Fibroblast of skin of left quadriceps (primary cell): ENCODE data around the gene KLHL18.
"Not testable (repeated sequence)": the region's sequence is repeated elsewhere in the genome, so short reads cannot be mapped to it uniquely, and the experiment has no call there.

Source experiments
- DNase-seq, 2 experiments: peaks; one replicate each; pipeline ENCODE4 v3.0.0-alpha.2; 2013; ENCODE audit warnings: low read depth in 2 of 2

Gene KLHL18

DNA sequence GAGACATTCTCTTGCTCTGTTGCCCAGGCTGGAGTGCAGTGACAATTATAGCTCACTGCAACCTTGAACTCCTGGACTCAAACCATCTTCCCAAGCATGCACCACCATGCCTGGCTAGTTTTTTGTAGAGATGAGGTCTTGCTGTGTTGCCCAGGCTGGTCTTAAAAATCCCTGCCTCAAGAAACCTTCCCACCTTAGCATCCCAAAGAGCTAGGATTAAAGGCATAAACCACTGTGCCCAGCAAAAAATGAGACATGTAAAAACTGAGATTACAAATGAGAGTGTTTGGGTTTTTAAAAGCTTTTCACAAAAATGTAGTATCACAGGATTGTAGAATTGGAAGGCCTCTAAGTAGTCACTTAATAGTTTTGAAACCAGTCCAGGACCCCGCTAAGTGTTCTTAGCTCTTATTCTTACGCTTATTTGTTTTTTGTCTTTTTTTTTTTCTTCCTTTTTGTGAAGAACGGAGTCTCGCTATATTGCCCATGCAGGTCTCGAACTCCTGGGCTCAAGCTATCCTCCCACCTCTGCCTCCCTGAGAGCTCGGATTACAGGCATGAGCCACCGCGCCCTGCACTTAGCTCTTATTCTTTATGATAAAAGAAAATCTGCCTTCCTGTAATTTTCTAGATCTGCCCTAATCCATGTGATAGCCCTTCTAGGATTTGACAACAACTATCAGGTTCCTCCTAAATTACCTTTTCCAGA is 31.5 kb downstream of the KLHL18 start:
- no peak for DNase-seq

DNA sequence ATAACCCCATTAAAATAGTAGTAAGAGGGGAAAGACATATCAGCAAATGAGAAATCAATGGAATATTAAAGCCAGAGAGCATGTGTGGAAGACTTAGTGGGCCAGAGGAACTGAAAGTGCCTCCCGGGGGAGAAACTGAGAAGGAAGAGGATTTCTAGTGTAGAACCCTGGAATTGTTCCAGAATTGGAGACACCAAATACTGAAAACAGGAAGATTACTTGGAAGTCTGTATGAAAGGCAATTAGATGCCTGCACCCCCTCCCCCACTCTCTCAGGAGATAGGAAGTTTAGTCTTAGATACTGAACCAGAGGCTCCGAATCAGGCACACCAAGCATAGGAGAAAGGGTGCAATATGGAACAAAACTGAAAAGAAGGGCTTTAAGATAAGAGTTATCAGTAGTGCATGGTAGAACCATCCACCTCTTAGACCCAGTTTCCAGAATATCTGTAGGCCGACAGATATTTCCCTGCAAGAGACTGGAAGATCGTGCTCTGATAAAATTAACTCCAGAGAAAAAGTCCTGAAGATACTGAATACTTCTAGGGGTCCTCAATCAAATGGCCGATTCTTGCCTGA is 32.4 kb downstream of the KLHL18 start:
- peak in 1 of 2 experiments; percentile 3 for DNase-seq

- not testable (repeated sequence) for DNase-seq
Measured at GRCh38 chr3:47316151-47316550, 33.4 kb downstream of the KLHL18 start.

DNA sequence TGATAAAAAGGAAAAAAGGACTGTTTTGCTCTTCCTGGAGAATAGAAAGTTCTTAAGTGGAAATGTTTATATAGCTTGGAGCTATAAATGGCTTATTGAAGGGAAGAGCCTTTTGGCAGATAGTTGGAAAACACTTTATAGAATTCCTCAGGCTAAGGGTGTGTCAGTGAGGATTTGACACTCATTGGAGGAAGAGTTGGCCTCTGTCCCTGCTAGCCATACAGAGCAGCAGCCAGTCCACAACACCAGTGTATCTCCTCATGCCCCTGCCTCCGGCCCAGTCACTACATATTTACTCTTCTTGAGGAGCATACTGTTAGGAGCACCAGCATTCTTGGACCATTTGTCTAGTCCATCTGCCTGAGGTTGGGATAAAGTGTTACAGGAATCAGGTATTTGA is 36.2 kb downstream of the KLHL18 start:
- DNase-seq, result no peak

DNA sequence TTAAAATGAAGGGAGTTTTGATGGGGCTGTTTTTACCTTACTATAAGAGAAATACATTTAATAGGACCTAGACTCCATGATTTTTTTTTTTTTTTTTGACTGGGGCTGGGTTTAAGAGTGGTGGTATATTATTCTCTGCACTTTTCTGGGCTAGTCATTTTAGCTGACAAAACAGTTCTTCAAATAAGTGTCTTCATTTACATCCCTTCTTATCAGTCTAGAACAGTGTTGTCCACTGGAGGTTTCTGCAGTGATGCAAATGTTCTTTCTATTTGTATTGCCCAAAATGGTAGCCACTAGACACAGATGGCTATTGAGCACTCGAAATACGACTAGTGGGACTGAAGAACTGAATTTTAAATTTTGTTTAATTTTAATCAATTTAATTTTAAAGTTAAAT is 37.2 kb downstream of the KLHL18 start:
- no peak for DNase-seq

GRCh38 chr3:47323431-47324277 is 40.9 kb downstream of the KLHL18 start:
- DNase-seq, result peak in 1 of 2 experiments; percentile 7

DNA sequence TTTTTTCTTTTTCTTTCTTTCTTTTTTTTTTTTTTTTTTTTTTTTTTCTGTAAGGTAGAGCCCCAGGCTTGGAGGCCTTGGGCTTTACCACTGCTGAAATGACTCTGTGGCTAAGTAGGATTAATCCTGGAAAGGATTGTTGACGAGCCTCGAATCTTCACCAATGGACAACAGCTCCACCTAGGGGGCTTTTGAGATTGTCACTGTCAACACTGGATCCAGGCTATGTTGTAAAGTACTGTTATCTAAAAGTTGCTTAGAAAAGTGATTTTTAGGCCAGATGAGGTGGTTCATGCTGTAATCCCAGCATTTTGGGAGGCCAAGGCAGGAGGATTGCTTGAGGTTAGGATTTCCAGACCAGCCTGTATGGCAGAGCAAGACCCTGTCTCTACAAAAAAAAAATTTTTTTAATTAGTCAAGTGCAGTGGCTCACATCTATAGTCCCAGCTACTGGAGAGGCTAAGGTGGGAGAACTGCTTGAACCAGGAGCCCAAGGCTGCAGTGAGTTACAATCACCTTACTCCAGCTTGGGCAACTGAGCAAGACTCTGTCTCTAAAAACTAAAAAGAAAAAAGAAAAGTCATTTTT is 41.6 kb downstream of the KLHL18 start:
- DNase-seq, result peak; percentile 67 to 70

DNA sequence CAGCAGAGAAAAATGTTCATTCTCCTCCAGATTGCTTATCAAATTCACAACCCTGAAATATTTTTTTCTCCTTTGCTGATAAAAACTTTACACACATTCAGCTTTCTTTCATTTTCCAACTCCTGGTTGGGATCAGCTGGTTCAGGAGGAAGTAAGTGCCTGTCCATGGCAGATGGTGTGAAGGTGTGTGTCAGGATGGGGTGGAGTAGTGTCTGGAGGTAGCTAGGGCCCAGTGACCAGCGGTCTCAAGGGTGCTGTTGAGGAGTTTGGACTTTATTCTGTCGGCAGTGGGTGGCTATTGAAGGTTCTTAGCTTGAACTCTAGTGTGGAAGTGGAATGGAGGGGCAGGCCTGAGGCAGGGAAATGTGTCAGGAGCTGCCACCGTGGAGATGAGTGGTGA is 51.2 kb downstream of the KLHL18 start:
- no peak for DNase-seq

- no peak for DNase-seq
Measured at GRCh38 chr3:47337656-47338055, 54.9 kb downstream of the KLHL18 start.

DNA sequence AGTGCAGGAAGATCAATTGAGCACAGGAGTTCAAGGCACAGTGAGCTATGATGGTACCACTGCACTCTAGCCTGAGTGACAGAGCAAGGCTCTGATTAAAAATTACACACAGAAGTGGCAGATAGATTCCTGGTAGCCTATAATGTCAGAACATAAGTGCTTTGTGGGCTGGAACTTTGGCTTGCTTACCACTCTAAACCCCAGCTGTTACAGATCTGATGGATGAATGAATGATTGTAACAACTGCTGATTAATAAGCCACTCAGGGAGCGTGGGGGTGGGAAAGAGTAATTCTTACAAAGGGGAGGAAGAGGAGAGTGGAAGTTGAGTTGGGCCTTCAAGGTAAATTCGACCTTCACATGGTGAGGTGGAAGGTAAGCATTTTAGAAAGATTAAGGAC is 57.2 kb downstream of the KLHL18 start:
- DNase-seq, result no peak

DNA sequence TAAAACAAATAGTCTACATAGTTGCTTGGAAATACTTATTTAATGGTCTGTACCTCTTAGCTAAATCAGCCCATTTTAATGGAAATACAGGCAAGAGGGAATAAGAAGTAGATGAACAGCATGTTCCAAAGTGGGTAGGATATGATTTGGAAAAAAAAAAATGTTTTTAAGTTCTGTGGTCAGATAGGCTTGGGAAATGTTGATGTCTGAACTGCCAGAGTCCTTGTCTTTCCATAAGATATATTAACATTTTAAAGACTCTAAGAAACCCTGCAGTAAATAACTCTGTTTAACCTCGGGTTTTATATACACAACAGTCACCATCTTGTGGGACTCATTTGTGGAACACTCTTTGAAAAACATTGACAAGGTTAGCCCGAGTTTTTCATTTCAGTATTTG is 58.1 kb downstream of the KLHL18 start:
- no peak for DNase-seq

DNA sequence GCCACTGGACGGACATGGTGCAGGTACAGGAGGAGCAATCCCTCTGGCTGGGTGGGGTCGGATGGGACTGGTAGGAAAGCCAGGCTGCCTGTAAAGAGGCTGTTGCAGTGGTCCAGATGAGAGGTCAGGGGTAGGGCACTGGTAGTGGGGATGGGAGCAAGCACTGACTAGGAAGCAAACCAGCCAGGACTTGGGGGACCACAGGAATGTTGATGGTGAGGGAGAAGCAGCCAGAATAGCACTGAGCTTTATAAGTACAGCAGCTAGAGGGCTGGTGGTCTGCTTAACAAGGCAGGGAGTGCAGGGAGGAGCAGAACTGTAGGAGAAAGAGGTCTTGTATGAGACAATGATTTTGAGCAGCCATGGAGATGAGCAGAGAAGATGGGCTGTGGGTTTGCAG is 59.4 kb downstream of the KLHL18 start:
- DNase-seq, result no peak

DNA sequence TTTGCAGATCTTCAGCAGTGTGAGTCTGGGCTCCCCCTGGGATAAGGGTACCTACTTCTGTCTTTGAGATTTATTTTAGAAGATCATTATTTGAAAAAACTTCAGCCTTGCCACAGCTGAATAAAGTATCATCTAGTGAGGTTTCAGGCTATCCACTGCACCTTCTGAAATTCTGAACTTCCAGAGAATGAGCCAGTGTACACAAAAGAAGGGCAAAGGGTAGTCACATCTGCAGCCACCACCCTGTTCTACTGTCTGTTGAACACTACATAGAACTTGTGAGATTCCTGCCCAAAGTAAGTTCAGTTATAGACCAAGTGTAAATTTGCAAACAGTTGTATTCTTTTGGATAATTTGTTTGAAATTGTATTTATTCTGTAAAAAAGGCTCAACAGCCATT is 60.1 kb downstream of the KLHL18 start:
- DNase-seq, result no peak

DNA sequence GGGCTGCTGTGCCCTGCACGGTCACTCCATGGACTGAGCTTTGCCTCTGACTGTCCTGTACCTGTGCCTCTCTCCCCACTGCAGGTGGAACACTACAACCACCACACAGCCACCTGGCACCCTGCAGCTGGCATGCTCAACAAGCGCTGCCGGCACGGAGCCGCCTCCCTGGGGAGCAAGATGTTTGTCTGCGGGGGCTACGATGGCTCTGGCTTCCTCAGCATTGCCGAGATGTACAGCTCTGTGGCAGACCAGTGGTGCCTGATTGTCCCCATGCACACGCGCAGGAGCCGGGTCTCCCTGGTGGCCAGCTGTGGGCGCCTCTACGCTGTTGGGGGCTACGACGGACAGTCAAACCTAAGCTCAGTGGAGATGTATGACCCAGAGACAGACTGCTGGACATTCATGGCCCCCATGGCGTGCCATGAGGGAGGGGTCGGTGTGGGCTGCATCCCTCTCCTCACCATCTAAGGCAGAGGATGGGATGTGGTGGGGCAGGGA is 60.8 kb downstream of the KLHL18 start:
- DNase-seq, result no peak

GRCh38 chr3:47344971-47345370 is 62.2 kb downstream of the KLHL18 start:
- DNase-seq, result no peak

DNA sequence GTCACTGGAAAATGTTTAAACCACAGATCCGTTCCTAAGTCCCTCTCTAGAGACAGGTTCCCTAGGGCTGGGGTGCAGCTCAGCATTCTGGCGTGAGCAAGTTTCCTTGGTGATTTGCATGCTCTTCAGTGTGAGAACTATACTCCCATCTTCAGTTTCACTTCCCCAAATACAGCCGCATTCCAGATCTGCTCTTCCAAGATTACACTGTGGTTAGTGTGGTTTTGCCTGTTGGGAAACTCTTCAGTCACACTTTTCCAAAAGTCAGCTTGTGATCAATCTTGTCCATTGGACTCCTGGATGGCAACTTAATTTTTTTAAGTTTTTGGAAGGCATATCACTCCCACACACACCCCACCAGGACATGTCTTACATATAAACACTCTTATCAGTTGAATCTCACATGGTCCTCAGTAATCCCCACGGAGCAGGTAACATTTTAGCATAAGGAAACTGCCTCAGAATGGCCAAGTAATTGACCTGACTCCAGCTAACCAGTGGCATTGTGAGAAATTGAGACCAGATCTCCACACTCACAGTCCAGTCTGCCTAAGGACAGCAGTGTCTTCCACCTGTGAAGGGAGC is 64.6 kb downstream of the KLHL18 start:
- DNase-seq, result peak; percentile 62 to 65

GRCh38 chr3:47348411-47349154 is 65.8 kb downstream of the KLHL18 start:
- no peak for DNase-seq

DNA sequence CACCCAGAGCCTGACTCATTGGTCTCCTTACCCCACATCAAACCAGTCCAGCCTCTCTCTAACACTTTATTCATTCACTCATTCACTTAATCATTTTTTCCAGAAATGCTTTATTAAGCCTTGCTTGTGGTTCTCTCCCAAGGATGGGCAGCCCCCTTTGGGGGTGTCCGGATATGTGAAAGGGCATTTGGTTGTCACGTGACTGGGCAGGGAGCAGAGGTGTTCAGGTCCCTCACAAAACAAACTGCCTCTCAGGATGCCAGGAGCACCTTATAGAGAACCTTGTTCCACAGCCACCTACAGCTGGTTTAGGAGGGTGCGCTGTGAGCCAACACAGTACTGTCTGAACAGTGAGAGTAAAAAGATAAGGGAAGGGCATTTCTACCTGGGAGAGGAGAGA is 72.3 kb downstream of the KLHL18 start:
- DNase-seq, result no peak

DNA sequence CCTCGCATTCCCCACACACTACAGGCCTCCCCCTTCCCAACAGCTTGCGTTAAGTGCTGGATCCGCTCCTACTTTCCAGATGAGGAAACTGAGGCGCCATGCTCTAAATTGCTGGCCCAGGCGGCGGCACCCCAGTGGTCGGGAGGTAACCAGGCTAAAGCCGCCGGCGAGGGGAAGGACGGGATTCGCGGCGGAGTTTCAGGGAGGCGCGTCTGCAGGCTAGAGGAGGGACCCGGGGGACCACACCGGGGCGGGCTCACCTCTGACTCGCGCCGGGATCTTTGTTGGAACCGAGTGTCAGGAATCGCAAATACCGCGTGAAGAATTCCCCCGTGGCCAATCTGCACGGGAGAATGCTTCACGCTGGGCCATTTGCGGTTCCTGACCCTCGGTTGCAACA is 73.5 kb downstream of the KLHL18 start:
- DNase-seq, result no peak

DNA sequence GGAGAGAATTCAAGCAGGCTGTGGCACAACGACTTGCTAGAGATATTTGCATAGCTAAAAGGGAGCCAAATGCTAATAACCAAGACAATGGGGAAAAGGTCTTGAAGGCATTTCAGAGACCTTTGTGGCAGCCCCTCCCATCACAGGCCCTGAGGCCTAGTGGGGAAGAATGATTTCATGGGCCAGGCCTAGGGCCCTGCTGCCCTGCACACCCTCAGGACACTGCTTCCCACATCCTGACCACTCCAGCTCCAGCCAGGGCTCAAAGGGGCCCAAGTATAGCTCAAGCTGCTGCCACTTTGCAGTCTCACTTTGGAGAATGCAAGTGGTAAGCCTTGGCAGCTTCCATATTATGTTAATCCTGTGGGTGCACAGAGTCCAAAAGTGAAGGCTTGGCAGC is 76.6 kb downstream of the KLHL18 start:
- DNase-seq, result no peak

GRCh38 chr3:47360110-47360517 is 77.4 kb downstream of the KLHL18 start:
- DNase-seq, result not testable (repeated sequence)
